IMR-90 (cell line): ENCODE data around the gene CNDP2. TPM values are rescaled to one million over a fixed set of nuclear protein-coding genes. Genes with fewer than 3 reads are reported as not detected.
A peak's percentile ranks its signal among the peaks of the same experiment; 100 is the strongest.

Experiments used
- ATAC-seq: fragments of 200-7000 bp; cut with Tn5 transposase; 2 replicates; pipeline ENCODE4 v1.9.1; 2020; ENCODE audit warnings: low read depth, mild to moderate bottlenecking, moderate library complexity
- BruUV-seq: library from RNA; stranded (reverse); fragments of 400-500 nt; replicated peaks from 2 replicates; lab custom pipeline; 2021; lab: Mats Ljungman, UMichigan
- CTCF ChIA-PET: fragments of 300-600 bp; formaldehyde crosslinking; extraction: SDS; loops from one replicate; lab custom pipeline; 2021; ENCODE audit warnings: antibody characterized with exemption; lab: Yijun Ruan, JAX
- POLR2A ChIA-PET: fragments of 300-600 bp; sonication (Branson Sonifier 250); formaldehyde crosslinking; loops from one replicate; lab custom pipeline; 2022; ENCODE audit warnings: antibody characterized with exemption; ENCODE audit not compliant: unreplicated experiment; lab: Charles Lee
- DNase-seq: peaks from one replicate; pipeline ENCODE4 v3.0.0; 2013
- H2AFZ ChIP-seq: replicated peaks from 2 replicates; pipeline ENCODE3; 2013; ENCODE audit warnings: low read length, mild to moderate bottlenecking; ENCODE audit not compliant: poor library complexity
- H2AK5ac ChIP-seq: 2 replicates; pipeline ENCODE4 v1.6.1; 2013; ENCODE audit warnings: low read depth, low read length, inconsistent platforms
- H2AK9ac ChIP-seq: replicated peaks from 2 replicates; pipeline ENCODE3; 2013; ENCODE audit warnings: mild to moderate bottlenecking, low read depth, low read length, moderate library complexity; ENCODE audit not compliant: poor library complexity
- H2BK120ac ChIP-seq: 2 replicates; pipeline ENCODE4 v1.6.1; 2013; ENCODE audit warnings: low read depth, low read length, inconsistent platforms
- H2BK15ac ChIP-seq: 3 replicates; pipeline ENCODE4 v1.6.1; 2013; ENCODE audit warnings: low read depth, low read length, inconsistent platforms
- H2BK20ac ChIP-seq: 2 replicates; pipeline ENCODE4 v1.6.1; 2013; ENCODE audit warnings: low read depth, mild to moderate bottlenecking, inconsistent platforms, low read length, moderate library complexity
- H2BK5ac ChIP-seq: 2 replicates; pipeline ENCODE4 v1.6.1; 2013; ENCODE audit warnings: mild to moderate bottlenecking, low read depth, low read length, inconsistent platforms; ENCODE audit not compliant: poor library complexity, severe bottlenecking
- H3K14ac ChIP-seq: replicated peaks from 2 replicates; pipeline ENCODE4 v1.6.1; 2013; ENCODE audit warnings: low read depth, low read length, inconsistent platforms
- H3K18ac ChIP-seq: 2 replicates; pipeline ENCODE4 v1.6.1; 2013; ENCODE audit warnings: low read depth, low read length, control low read depth
- H3K23ac ChIP-seq: 2 replicates; pipeline ENCODE4 v1.6.1; 2013; ENCODE audit warnings: low read depth, low read length, inconsistent platforms
- H3K27ac ChIP-seq: 2 replicates; pipeline ENCODE4 v1.5.1; 2013; ENCODE audit warnings: mild to moderate bottlenecking, control low read depth, low read length; ENCODE audit not compliant: insufficient read depth
- H3K27me3 ChIP-seq: 2 replicates; pipeline ENCODE4 v1.6.1; 2013; ENCODE audit warnings: low read length; ENCODE audit not compliant: control insufficient read depth, insufficient read depth
- H3K36me3 ChIP-seq: 2 replicates; pipeline ENCODE4 v1.6.1; 2013; ENCODE audit warnings: low read length, mixed read lengths; ENCODE audit not compliant: control insufficient read depth, insufficient read depth
- H3K4ac ChIP-seq: 2 replicates; pipeline ENCODE4 v1.6.1; 2013; ENCODE audit warnings: low read depth, low read length, inconsistent platforms
- H3K4me1 ChIP-seq: 2 replicates; pipeline ENCODE4 v1.6.1; 2013; ENCODE audit warnings: low read length, mixed read lengths; ENCODE audit not compliant: control insufficient read depth, insufficient read depth
- H3K4me2 ChIP-seq: 2 replicates; pipeline ENCODE4 v1.6.1; 2013; ENCODE audit warnings: low read depth, mild to moderate bottlenecking, control low read depth, low read length, moderate library complexity
- H3K4me3 ChIP-seq: 2 replicates; pipeline ENCODE4 v1.5.1; 2013; ENCODE audit warnings: low read depth, mild to moderate bottlenecking, control low read depth, low read length, moderate library complexity; ENCODE audit not compliant: insufficient read depth
- H3K56ac ChIP-seq: 2 replicates; pipeline ENCODE4 v1.6.1; 2013; ENCODE audit warnings: low read length, inconsistent platforms; ENCODE audit not compliant: insufficient read depth; ENCODE audit errors: extremely low read depth
- H3K79me1 ChIP-seq, 2 experiments: 2 replicates each; pipeline ENCODE4 v1.6.1; 2013; ENCODE audit warnings: low read length in 2 of 2, inconsistent platforms in 1 of 2, low read depth in 1 of 2
- H3K9ac ChIP-seq: 2 replicates; pipeline ENCODE4 v1.6.1; 2013; ENCODE audit warnings: low read depth, low read length, control low read depth
- H3K9me1 ChIP-seq: 2 replicates; pipeline ENCODE4 v1.6.1; 2013; ENCODE audit warnings: low read length, inconsistent platforms; ENCODE audit not compliant: insufficient read depth
- H3K9me3 ChIP-seq: 2 replicates; pipeline ENCODE4 v1.6.1; 2013; ENCODE audit warnings: low read length; ENCODE audit not compliant: control insufficient read depth, insufficient read depth
- H4K20me1 ChIP-seq: 2 replicates; pipeline ENCODE4 v1.6.1; 2013; ENCODE audit warnings: low read length, inconsistent platforms; ENCODE audit not compliant: insufficient read depth
- H4K5ac ChIP-seq: 2 replicates; pipeline ENCODE4 v1.6.1; 2013; ENCODE audit warnings: mild to moderate bottlenecking, low read depth, low read length, control low read depth
- H4K8ac ChIP-seq, 2 experiments: 2 replicates each; pipeline ENCODE4 v1.6.1; 2013; ENCODE audit warnings: low read depth in 2 of 2, low read length in 2 of 2, control low read depth in 1 of 2, inconsistent platforms in 1 of 2
- H4K91ac ChIP-seq: 2 replicates; pipeline ENCODE4 v1.6.1; 2013; ENCODE audit warnings: low read depth, low read length, inconsistent platforms; ENCODE audit not compliant: insufficient read depth
- BHLHE40 ChIP-seq: fragments of 150-350 bp; IDR thresholded peaks from 2 replicates; pipeline ENCODE4 v1.6.1; 2016; ENCODE audit warnings: mild to moderate bottlenecking, low read depth, low read length
- CEBPB ChIP-seq: IDR thresholded peaks from 2 replicates; pipeline ENCODE4 v1.6.1; 2012; ENCODE audit warnings: low read depth, low read length, improper control_type of control experiment
- MAFK ChIP-seq: IDR thresholded peaks from 2 replicates; pipeline ENCODE4 v1.6.1; 2012; ENCODE audit warnings: low read depth, low read length, improper control_type of control experiment
- MXI1 ChIP-seq: IDR thresholded peaks from 2 replicates; pipeline ENCODE4 v1.6.1; 2012; ENCODE audit warnings: low read depth, mild to moderate bottlenecking, low read length, moderate library complexity, borderline replicate concordance
- POLR2A ChIP-seq: IDR thresholded peaks from 2 replicates; pipeline ENCODE4 v1.6.1; 2012; ENCODE audit warnings: mild to moderate bottlenecking, low read depth, low read length
- RAD21 ChIP-seq: IDR thresholded peaks from 2 replicates; pipeline ENCODE4 v1.6.1; 2012; ENCODE audit warnings: low read length, improper control_type of control experiment
- RCOR1 ChIP-seq: IDR thresholded peaks from 2 replicates; pipeline ENCODE4 v1.6.1; 2012; ENCODE audit warnings: mild to moderate bottlenecking, low read length, improper control_type of control experiment; ENCODE audit not compliant: insufficient replicate concordance
- WGBS, 2 experiments: methylation state at CpG; one replicate each; pipeline versions ENCODE4 v1.1.5 to v1.1.7; 2013; ENCODE audit warnings: missing lambda C conversion rate in 2 of 2; ENCODE audit not compliant: insufficient read length in 1 of 2; ENCODE audit errors: extremely low coverage in 2 of 2; 5-methylcytosine and 5-hydroxymethylcytosine counted together
- dilution Hi-C: fragments of 300-500 bp; cut with HindIII; formaldehyde crosslinking; loops from one replicate; pipeline ENCODE4 v1.14.3; 2018; ENCODE audit warnings: low sequenced_read_pairs; ENCODE audit not compliant: unreplicated experiment
- in situ Hi-C: fragments of 300-500 bp; cut with MboI; formaldehyde crosslinking; loops from 3 replicates; pipeline ENCODE4 v1.14.3; 2019; ENCODE audit warnings: low sequenced_read_pairs, inconsistent platforms, mixed read lengths
- intact Hi-C: fragments of 100-400 bp; cut with micrococcal nuclease; formaldehyde crosslinking; loops from 2 replicates; pipeline ENCODE4 v1.10.0; 2022
- polyA plus RNA-seq, 3 experiments: library from polyadenylated mRNA; depleted of rRNA; stranded (reverse); fragments of >200 nt; gene quantifications; 2 replicates each; pipeline ENCODE4 v1.2.3, GENCODE V29; 2012; ENCODE audit warnings: low replicate concordance in 1 of 3
- total RNA-seq: library from RNA; depleted of rRNA; stranded (reverse); fragments of >200 nt; gene quantifications from 2 replicates; pipeline ENCODE4 v1.2.3, GENCODE V29; 2012

Gene CNDP2
- total and polyA plus RNA-seq, 2 of the 4 experiments (the other 2 are of a cell fraction), result 52.0 to 67.9 TPM

GRCh38 chr18:74498712-74499627 is 2.8 kb downstream of the CNDP2 start:
- Histone ChIP-seq H2BK20ac (no peak overlapping the region), H2AK5ac (no peak overlapping the region), H2BK5ac (no peak overlapping the region), H2AFZ (no peak overlapping the region), H4K91ac (no peak overlapping the region), H3K79me1 (peaks cover 16 to 27% of the 10 kb centered on the region in 2 experiments), H4K5ac (no peak overlapping the region), H3K27me3 (no peaks in the 10 kb centered on the region; the same call in 1 of the 2 replicates), H3K4ac (no peak overlapping the region), H2BK120ac (no peak overlapping the region), H4K8ac (no peak overlapping the region), H3K9me3 (no peaks in the 10 kb centered on the region), H3K4me3 (no peak overlapping the region), H3K18ac (no peak overlapping the region), H3K9ac (no peak overlapping the region), H3K56ac (no peak overlapping the region), H3K14ac (no peak overlapping the region), H3K23ac (no peak overlapping the region), H3K4me1 (peaks cover 5% of the 10 kb centered on the region; the same call in 1 of the 2 replicates), H2BK15ac (no peak overlapping the region), H3K9me1 (peaks cover 4% of the 10 kb centered on the region; the same call in 1 of the 2 replicates), H3K27ac (no peak overlapping the region), H2AK9ac (peak overlapping the region; percentile 7), H3K4me2 (no peak overlapping the region), H3K36me3 (peaks cover 19% of the 10 kb centered on the region), H4K20me1 (no peaks in the 10 kb centered on the region)
- intact Hi-C loops (loop anchor here (5.0 kb wide), 2 partner anchors 53 to 1848 kb away; no protein-coding TSS in a partner anchor), dilution Hi-C loops (no loop called here), in situ Hi-C loops (no loop called here)
- ChIA-PET CTCF (interaction anchor here (0.7 kb wide), 1 partner anchor 59 kb away, joined by 4 read pairs; no protein-coding TSS in a partner anchor), POLR2A (no interaction called here)
- WGBS, 2 experiments, result 93% methylated on average over 5 of the region's 14 CpGs; no CpG with 5 or more reads in 1 of the 2 experiments
- BruUV-seq, result no TSS peak
- DNase-seq (no peak), ATAC-seq (no peak)
- TF ChIP-seq BHLHE40 (no peak), MXI1 (no peak), MAFK (no peak), RAD21 (no peak), CEBPB (no peak), POLR2A (no peak), RCOR1 (no peak)
